ENCODE measurements around the gene BAX.

Gene BAX

DNA sequence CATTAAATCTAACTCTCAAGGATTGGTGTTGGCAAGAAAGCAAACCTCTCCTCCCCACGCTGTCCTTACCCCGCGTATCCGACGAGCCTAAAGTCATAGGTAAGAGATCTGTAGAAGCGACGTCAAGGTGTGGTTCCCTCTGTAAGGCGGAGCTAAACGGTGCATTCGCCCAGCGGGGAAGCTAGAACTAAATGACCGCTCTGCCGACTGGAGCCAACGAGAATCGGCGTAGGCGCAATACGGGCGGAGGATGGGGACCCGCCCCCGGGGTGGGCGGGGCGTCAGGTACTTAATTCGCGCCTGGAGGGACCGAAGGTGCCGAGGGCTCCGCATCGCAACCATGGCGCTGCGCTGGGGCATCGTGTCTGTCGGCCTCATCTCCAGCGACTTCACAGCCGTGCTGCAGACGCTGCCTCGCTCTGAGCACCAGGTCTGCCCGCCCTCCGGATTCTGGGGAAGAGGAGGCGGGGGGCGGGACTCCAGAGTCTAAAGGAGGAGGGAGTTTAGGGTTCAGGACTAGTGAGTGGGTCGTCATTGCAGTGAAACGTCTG lies 21.2 kb upstream of the BAX start, which contains the start of gene DHDH:
DHDH (plus strand) TSS at position 318 of the 551 bp plus-strand sequence; CDS start at position 341, 23 bp downstream.
- DNase-seq, result peak; percentile 42

DNA sequence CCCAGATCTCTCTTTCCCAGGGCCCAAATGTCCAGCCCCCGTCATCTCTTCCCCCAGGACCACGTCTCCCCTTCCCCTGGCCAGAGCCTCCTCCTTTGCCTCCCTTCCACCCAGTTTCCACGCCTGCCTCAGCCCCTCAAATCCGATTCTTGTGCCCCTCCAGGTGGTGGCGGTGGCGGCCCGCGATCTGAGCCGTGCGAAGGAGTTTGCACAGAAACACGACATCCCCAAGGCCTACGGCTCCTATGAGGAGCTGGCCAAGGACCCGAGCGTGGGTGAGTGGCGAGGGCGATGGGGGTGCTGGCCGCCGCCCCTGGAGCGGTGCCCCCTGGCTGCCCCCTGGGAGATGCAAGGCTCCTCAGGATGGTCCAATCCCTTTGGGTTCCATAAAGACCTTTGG lies 19.8 kb upstream of the BAX start:
- DNase-seq, result no peak

DNA sequence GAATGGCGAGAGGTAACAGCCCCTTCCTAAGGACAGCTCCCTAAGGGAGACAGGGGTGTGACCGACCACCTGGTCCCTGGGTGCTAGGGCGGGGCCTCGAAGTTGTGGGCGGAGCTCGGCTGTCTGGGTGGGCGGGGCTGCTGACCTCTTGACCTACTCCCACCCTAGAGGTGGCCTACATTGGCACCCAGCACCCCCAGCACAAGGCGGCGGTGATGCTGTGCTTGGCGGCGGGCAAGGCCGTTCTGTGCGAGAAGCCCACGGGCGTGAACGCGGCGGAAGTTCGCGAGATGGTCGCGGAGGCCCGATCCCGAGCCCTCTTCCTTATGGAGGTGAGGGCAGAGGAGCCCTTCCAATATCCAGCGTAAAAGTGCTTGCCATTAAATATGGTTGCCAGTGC lies 18.8 kb upstream of the BAX start:
- DNase-seq, result no peak

DNA sequence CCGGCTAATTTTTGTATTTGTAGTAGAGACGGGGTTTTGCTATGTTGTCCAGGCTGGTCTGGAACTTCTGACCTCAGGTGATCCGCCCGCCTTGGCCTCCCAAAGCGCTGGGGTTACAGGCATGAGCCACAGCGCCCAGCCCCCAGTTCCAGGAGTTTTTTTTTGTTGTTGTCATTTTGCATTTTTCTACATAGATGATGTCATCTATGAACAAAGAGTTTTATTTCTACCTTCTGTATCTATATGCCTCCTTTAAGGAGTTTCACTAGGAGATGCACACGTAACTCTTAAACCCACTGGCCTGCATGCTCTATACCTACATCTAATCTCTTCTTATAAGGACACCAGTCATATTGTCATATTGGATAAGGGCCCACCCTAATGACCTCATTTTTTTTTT lies 16.4 kb upstream of the BAX start:
- DNase-seq, result no peak

DNA sequence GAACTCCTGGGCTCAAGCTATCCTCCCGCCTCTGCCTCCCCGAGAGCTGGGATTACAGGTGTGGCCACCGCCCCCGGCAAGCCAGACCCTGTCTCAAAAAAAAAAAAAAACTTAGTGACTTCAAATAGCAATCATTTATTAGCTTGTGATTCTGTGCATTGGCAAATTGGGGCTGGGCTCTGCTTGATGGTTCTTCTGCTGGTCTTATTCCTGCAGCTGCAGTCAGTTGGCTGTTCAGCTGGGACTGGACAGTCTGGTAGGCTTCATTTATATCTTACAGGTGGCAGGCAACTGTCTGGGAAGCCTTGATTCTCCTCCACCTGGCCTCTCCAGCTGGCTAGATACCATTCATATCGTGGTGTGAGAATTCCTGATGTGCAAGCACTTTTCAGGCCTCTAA lies 13.8 kb upstream of the BAX start:
- no peak for DNase-seq

DNA sequence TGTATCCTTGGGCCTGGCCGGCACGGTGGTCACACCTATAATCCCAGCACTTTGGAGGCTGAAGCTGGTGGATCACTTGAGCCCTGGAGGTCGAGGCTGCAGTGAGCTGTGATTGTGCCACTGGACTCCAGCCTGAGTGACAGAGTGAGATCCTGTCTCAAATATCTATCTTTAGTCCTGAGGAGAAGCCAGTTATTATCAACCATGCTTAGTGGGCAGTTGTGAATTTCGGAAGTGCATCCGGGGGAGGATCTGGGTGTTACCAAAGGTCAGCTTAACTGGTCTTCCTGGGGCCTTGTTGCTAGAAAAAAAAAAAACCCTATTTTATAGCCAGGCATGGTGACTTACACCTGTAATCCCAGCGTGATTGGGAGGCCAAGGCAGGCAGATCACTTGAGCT lies 11.6 kb upstream of the BAX start:
- no peak for DNase-seq

DNA sequence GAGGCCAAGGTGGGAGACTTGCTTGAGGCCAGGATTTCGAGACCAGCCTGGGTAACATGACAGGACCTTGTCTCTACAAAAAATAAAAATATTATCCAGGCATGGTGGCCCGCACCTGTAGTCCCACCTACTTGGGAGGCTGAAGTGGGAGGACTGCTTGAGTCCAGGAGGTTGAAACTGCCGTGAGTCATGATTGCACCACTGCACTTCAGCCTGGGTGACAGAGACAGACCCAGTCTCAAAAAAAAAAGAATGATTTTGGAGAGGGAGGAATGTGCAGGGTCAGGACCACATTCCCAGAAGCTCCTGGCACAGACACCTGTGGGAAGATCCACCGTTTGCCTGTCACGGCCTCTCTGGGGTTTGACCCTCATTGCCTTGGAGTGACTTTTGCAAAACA lies 9.3 kb upstream of the BAX start:
- no peak for DNase-seq

DNA sequence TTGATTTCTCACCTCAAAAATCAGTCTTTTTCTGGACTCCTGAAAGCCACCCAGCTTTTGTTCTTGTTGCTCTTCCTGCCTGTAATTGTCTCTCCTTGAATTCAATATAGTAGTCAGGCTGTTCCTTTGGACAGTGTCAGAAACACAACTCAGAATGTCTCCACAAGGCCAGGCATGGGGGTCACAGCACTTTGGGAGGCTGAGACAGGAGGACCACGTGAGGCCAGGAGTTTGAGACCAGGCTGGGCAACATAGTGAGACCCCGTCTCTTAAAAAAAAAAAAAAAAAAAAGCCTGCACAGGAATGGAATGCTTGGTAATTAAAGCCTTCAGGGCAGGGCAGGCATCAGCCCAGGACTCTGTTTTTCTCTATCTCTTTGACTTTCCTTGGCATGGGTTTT lies 8.9 kb upstream of the BAX start:
- no peak for DNase-seq

DNA sequence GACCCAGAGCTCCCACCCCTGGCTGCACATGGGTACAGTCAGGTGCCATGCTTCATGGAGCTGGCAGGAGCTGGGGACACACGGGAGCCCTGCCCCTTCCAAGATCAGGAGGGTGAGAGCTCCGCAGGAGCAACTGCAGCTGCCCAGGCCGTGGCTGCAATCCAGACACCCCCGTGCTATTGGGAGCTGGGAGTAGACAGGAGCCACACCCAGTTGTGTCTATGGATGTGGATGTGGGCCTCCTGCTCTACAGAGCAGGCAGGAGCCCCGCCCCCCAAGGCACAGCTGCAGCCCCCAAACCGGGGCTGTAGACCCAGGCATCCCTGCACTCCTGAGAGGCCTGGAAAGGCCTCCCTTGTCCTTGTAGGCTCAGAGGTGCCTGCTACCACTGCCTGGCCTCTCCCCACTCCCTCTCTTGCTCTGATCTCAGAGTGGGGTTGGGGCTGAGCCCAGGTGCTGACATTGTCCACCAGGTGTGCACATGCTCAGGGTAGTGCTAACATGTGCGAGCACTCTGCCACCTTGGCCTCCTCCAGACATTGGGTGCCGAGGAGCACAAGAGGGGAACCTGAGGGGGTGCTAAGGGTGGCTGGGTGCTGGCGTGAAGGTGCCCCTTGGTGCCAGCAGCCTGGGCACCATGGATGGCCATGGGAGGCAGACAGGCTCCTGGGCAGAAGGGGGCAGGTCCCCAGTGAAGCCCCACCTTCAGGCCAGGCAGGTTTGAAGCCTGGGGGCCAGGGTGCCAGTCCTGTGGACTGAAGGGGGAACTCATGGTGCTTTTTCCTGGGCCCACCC lies 8.0 kb upstream of the BAX start:
- DNase-seq, result no peak

DNA sequence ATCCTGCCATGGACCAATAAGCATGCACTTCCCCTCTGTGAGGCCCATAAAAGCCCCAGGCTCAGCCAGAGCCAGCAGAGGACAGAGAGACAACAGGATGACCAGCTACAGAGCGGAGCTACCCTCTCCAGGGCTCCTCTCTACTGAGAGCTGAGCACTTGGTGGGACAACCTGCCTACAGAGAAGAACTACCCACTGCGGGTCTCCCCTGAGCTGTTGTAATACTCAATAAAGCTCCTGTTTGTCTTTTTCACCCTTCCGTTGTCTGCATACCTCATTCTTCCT lies 7.5 kb upstream of the BAX start:
- DNase-seq, result no peak

DNA sequence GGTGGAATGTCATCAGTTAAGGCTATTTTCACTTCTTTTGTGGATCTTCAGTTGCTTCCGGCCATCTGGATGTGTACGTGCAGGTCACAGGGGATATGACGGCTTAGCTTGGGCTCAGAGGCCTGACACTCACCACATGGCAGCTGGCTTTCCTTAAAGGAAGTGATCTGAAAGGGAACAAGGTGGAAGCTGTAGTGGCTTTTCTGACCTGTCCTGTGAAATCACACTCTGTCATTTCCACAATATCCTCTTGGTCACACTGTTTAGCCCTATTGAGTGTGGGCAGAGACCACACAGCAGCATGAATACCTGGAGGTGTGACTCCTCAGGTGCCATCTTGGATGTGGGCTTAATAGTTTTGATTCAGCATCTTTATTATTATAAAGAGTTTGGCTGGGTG lies 4.5 kb upstream of the BAX start:
- no peak for DNase-seq

DNA sequence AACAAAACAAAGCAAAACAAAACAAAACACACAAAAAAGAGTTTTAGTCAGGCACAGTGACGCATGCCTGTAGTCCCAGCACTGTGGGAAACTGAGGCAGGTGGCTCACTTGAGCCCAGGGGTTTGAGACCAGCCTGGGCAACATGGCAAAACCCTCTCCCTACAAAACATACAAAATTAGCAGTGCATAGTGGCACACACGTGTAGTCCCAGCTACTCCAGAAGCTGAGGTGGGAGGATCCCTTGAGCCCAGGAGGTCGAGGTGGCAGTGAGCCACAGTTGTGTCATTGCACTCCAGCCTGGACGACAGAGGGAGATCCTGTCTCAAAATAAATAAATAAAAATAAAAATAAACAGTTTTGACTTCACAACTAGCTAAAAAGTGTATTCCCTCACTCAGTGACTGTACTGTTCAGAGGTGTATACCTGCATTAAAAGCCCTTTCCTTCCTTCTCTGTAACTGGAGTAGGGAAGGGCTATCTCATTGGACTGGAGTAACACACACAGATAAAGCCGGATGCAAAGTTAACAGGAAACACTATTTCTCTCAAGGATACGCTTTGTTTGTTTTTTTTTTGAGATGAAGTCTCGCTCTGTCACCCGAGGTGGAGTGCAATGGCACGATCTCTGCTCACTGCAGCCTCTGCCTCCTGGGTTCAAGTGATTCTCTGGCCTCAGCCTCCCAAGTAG lies 3.7 kb upstream of the BAX start:
- DNase-seq, result no peak

DNA sequence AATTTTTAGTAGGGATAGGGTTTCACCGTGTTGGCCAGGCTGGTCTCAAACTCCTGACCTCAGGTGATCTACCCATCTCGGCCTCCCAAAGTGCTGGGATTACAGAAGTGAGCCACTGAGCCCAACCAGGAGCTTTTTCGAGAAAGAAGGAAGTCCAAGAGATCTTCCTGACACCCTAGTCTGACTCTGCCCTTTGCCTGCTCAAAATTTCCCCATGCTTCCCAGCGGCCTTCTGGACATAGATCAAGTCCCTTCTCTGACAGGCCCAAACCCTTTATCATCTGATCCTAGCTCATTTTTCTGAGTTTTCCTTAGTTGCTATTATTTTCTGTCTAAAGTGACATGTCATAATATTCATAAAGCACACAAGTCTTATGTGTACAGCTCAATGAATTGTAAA lies 1.5 kb upstream of the BAX start:
- no peak for DNase-seq

DNA sequence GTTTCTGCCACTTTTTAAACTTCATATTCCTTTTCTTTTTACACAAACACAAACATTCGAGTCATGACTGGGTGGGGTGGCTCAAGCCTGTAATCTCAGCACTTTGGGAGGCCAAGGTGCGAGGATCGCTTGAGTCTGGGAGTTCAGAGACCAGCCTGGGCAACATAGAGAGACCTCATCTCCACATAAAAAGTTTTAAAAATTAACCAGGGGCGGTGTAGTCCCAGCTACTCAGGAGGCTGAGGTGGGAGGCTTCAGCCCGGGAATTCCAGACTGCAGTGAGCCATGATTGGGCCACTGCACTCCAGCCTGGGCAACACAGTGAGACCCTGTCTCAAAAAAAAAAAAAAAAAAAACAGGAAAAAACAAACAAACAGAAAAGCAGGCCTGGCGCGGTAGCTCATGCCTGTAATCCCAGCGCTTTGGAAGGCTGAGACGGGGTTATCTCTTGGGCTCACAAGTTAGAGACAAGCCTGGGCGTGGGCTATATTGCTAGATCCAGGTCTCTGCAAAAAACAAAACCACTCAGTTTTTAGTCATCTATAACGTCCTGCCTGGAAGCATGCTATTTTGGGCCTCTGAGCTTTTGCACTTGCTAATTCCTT lies 583 bp upstream of the BAX start:
- DNase-seq, result no peak

DNA sequence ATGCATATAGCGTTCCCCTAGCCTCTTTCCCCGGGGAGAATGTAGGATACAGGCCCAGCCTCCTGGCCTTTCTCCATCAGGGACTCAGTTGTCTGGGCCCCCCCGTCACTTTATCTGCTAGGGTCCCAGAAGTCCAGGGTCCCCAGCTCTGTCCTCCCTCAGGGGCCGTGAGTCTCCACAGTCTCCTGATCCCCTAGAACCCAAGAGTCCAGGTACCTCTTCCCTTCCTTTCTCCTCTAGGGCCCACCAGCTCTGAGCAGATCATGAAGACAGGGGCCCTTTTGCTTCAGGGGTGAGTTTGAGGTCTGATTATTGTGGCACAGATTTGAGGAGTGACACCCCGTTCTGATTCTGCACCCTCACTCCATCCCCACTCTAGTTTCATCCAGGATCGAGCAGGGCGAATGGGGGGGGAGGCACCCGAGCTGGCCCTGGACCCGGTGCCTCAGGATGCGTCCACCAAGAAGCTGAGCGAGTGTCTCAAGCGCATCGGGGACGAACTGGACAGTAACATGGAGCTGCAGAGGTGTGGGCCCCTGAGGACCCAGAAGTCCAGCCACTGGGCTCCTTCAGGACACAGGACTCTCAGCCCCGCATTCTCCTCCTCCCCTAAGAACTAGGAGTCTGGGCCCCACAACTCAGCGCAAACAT lies 758 bp downstream of the BAX start:
- DNase-seq, result no peak

DNA sequence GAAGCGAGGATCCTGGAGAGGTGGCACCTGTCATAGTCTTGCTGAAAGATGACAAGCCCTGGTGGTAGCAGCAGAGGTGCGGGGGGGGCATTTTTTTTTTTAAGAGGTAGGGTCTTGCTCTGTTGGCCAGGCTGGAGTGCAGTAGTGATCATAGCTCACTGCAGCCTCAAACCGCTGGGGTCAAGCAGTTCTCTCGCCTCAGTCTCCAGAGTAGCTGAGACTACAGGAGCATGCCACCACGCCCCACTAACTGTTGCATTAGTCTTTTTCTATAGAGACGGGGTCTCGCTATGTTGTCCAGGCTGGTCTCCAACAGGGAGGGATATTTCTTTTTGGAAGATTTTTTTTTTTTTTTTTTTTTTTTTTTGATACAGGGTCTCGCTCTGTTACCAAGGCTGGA lies 3.3 kb downstream of the BAX start:
- no peak for DNase-seq

DNA sequence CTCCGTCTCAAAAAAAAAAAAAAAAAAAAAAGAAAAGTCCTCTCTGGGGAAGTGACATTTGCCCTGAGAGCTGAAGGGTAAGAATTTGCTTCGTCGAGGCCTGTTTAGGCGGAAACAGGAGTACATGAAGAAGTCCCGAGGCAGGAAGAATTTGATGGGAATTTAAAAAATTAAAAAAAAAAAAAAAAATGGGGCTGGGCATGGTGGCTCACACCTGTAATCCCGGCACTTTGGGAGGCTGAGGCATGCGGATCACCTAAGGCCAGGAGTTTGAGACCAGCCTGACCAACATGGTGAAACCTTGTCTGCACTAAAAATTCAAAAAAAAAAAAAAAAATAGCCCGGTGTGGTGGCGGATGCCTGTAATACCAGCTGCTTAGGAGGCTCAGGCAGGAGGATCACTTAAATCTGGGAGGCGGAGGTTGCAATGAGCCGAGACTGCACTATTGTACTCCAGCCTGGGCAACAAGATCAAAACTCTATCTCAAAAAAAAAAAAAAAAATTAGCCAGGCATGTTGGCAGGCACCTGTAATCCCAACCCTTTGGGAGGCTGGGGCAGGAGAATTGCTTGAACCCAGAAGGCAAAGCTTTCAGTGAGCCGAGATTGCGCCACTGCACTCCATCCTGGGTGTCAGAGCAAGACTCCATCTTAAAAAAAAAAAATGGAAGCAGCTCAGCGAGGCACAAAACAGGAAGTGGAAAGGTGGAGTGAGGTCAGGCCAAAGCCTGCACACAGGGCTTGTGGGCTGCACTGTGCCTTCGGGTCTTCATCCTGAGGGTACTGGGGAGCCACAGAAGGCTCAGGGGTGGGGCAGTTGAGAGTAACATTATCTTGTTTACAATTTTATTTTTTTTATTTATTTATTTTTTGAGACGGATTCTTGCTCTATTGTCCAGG lies 4.9 kb downstream of the BAX start:
- no peak for DNase-seq

DNA sequence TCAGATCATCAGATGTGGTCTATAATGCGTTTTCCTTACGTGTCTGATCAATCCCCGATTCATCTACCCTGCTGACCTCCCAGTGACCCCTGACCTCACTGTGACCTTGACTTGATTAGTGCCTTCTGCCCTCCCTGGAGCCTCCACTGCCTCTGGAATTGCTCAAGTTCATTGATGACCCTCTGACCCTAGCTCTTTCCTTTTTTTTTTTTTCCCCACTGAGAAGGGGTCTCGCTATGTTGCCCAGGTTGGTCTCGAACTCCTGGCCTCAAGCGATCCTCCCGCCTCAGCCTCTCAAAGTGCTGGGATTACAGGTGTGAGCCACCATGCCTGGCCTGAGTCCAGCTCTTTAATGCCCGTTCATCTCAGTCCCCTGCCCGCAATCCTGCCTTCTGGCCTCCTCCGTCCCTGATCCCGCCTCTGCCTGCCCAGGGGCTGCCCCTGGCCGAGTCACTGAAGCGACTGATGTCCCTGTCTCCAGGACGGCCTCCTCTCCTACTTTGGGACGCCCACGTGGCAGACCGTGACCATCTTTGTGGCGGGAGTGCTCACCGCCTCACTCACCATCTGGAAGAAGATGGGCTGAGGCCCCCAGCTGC lies 6.5 kb downstream of the BAX start:
- DNase-seq, result no peak

DNA sequence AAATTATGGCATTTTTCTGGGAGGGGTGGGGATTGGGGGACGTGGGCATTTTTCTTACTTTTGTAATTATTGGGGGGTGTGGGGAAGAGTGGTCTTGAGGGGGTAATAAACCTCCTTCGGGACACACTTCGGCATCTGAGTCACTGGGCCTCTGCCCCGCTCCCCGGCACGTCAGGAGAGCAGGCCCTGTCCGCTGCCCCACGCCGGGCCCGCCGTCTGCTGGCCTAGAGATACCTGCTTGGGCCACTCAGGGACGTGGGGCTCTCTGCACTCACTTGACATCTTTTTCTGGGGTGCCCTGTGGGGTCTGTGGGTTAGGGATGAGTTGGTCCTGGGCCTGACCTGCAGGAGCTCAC lies 7.0 kb downstream of the BAX start:
- no peak for DNase-seq

DNA sequence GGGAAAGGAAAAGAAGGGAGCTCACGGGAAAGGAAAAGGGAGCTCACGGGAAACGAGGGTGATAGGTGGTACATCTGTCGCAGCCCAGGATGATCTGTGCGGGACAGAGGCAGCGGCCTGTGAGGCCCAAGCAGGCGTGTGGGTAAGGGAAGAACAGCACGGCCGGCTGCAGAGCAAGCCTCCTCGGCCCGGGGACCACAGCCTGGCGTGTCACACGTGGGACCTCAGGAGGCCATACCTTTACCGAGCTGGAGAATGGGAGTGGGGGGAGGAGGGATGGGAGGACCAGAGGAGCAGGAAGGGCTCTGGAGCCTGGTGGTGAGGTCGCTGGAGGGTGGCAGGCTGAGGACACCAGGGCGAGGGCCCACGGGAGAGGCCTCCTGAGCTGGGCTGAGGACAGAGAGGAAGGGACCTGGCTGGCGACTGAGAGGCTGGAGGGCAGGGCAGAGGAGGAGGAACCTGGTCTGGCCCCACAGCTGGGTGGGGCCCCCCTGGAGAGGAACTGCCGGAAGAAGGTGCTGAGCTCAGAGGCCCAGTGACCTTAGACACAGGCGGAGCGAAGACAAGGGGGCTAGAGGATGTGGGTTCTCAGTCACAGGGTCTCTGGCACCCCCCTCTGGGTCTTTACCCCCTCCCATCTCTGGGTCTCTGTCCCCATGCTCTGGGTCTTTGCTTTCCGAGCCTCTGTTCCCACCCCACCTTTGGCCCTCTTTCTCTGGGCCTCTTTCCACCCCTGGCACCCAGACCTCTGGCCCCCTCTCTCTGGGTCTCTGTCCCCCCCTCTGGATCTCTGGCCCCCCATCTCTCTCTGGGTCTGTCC lies 7.6 kb downstream of the BAX start:
- DNase-seq, result peak; percentile 20

DNA sequence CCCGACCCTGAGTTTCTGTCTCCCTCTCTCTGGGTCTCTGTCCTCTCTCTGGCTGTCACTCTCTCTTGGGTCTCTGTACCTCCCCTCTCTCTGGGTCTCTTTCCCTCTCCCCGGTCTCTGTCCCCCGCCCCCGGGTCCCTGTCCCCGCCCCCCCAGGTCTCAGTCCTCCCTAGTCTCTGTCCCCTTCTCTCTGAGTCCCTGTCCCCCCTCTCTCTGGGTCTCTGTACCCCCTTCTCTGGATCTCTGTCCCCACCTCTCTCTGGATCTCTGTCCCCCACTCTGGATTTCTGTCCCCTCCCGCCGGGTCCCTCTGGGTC lies 8.1 kb downstream of the BAX start:
- no peak for DNase-seq

Data from fibroblast of skin of right biceps (primary cell).